SKM-1 treated with dmso at 0.1 percent for 144 hours (cell line): ENCODE data around the gene FADS2.

ENCODE experiments used
- DNase-seq: peaks from one replicate; lab custom pipeline; 2025; ENCODE audit not compliant: unreplicated experiment; lab: John Stamatoyannopoulos, UW

FADS2 gene

DNA sequence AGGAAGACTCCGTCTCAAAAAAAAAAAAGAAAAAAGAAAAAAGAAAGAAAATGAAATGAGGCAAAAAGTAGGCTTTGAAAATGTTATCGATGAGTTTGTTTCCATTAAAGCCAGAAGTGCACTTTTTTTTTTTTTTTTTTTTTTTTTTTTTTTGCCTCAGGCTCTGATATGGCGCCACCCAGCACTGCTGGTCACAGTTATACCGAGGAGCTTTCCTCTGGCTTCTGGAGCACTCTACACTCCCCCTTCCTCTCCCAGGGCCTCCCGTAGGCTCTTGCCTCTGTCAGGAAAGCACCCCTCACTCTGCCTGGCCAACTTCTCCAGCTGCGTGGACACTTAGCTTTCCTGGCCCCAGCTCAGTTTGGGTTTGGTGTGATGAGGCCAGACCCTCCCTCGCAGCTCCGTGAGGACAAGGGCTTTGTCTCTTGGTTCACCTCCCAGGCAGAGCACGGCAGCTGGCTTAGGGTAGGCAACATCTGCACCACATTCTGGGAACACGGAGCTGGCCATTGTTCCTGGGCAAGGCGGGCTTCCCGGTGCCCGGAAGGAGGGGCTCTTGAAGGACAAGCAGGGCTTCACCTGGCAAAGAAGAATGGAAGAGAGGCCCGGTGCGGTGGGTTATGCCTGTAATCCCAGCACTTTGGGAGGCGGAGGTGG is 16.9 kb downstream of the FADS2 start:
- no peak for DNase-seq

DNA sequence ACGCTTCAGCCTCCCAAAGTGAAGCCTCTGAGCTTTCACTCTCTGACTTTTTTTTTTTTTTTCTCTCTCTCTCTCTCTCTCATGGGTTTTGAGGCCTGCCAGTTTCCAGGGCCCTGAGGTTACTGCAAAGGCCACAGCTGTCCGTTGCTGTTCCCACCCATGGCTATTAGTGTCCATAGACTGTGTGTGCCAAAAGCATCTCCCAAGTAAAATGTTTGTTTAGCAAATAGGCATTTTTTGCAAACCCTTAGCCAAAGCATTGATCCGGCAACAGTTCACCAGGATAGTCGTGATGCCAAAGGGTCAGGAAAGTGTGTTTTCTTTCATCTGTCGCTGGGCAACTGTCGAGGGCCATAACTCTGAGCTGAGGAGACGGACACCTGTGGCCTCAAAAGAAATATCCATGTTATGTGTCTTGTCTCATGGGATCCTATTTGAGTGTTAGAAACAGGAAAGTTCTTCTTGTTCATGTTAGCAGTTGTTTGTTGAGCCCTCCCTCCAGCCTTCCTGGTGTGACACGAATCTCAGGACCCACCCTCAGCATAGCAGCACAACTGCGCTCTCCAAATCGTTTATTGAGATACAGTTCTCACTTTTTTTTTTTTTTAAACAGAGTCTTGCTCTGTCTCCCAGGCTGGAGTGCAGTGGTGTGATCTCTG is 18.4 kb downstream of the FADS2 start:
- DNase-seq = no peak

DNA sequence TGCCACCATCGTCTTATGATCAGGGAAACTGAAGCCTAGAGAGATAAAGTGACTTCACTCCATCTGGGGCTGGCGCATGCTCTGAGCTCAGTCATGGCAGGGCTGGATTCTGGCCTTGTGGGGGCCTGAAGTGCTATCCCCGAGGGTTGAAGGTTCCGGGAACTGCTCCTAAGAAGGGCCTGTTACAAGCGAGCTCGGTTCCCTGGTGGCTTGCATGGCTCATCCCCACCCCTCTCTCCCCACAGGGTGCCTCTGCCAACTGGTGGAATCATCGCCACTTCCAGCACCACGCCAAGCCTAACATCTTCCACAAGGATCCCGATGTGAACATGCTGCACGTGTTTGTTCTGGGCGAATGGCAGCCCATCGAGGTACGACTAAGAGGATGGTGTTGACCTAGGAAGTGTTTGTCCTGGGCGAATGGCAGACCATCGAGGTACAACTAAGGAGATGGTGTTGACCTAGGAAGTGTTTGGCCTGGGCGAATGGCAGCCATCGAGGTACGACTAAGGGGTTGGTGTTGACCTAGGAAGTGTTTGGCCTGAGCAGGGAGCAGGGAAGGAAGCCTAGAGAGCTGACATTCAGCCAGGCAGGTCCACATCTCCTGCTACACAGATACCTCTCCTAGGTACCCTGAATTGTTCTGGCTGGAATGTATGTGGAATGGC is 19.9 kb downstream of the FADS2 start:
- no peak for DNase-seq

DNA sequence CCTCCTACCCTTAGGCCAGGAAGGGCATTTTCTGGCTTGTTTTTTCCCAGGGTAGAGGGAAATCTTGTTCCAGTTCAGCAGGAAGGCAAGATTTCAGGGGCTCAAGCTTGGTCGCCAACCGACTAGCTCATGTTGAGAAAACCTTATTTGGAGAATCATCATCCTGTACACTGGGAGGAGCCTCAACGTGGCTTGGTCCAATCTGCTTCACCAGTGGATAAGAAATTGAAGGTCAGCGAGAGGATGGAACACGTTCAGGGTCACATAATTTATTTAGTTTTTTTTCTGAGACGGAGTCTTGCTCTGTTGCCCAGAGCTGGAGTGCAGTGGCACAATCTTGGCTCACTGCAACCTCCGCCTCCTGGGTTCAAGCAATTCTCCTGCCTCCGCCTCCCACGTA is 20.5 kb downstream of the FADS2 start:
- no peak for DNase-seq

DNA sequence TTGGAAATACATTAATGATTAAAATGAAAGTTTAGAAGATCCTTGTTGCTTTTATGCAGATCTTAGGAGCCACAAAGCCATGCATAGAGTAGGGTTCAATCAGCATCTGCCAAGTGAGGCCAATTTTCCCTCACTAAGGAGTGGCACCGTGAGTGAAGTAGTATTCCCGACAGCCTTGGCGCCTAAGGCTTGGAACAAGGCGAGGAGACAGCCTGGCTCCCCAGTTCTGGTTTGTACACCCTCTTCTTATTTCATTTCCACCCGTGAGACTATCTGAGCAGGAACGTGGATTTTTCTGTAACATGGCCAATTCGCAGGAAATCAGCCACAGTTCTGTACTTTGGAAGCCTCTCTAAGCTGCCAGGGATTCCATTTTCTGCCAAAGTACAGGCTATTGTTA is 22.6 kb downstream of the FADS2 start:
- DNase-seq = no peak

DNA sequence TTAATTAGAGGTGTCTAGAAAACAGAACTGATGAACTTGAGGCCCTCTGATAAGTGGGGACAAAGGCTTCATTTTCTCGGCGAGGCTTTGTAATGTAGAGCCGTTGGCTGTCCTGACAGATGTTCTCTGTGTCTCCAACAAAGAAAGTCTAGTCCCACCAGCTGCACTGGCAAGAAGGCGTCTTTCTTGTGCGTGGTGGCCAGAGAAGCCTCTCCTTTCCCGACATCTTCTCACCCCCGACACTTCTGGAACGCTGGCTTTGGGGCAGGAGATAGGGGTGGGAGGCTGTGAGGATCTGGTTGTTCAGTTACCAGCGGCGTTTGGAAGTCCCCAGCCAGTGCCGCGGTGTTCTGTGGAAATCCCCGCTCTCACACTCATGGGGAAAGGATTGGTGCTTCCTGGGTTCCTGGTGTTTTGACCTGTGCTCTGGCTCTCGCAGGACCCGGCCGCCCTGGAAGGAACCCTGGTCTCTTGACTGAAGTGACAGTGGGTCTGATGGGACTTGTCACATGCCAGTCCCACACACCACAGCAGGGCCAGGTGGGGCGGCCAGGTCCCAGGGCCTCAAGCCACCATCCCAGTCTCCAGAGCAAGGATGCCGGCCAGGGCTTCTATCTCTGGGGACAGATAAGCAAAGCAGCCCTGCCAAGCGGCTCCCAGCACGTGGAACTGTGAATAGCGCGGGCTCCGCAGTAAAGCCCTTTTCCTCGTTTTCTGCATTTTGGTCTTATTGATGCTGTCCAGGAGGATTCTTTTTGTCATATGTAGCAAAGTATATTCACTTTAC is 23.2 kb downstream of the FADS2 start:
- DNase-seq = no peak

DNA sequence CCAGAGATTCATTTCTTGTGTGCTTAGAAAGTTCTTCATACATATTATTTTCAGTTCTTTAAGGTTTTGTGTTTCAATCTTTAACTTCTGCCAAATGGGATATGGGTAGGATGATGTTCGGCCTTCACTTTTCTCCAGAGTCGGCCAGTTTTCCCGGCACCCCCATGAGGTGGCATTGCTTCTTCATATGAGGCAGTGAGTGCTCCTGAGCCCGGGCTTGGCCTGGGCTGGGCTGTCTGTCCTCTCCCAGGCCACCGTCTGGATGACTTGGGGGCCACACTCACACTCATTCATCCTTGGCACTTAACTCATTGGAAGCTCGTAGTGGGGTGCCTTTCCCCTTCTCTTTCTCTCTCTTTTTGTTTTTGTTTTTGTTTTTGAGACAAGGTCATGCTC is 23.8 kb downstream of the FADS2 start:
- no peak for DNase-seq

DNA sequence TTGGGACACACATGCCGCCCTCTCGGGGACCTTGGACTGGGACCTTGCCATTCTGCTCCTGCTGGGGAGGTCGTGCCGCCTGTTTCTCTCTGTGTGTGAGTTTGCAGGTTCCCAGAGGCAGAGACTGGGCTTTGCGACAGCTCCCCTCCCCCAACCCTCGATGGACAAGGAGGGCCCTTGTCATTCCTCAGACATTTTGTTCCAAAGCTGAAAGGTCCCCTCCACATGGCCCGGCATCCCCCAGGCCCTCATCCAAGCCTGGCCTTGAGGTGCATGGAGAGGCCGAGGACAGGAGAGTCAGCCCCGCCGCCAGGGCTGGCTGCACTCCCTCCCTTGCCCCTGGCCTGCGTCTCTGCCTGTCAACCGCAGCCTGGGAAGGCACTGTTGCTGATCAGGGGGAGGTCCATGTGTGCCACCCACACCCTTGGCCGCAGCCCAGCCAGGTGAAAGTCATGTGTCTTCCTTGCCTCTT is 25.6 kb downstream of the FADS2 start:
- DNase-seq = no peak

DNA sequence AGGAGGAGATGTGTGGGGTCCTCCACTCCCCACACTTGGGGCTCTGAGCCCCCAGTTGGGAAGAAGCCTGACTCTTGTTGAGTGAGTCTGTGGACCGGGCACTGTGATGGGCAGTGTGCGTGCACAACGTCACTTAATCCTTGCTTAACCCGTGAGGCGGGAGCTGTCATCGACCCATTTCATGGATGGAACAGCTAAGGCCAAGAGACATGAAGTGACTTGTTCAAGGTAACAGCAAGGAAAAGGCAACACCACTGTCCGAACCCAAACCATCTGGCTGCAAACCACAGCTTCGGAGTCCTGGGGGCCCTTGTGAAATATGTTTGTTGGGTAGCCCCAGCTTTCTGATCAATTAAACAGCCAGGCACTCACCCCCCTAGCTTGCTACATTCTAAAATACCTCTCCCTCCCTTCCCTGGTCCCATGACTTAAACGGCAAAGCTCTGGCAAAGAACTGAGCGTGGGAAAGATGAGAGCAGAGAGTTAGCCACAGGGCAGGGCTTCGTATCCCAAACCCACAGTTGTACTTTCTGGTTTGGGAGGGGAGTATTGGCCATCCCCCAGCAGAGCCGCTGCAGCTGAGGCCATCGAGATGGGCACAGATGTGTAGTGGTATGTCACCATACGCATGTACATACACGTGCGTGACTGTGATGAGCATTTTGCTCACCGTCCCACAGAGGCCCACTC is 26.3 kb downstream of the FADS2 start:
- no peak for DNase-seq

DNA sequence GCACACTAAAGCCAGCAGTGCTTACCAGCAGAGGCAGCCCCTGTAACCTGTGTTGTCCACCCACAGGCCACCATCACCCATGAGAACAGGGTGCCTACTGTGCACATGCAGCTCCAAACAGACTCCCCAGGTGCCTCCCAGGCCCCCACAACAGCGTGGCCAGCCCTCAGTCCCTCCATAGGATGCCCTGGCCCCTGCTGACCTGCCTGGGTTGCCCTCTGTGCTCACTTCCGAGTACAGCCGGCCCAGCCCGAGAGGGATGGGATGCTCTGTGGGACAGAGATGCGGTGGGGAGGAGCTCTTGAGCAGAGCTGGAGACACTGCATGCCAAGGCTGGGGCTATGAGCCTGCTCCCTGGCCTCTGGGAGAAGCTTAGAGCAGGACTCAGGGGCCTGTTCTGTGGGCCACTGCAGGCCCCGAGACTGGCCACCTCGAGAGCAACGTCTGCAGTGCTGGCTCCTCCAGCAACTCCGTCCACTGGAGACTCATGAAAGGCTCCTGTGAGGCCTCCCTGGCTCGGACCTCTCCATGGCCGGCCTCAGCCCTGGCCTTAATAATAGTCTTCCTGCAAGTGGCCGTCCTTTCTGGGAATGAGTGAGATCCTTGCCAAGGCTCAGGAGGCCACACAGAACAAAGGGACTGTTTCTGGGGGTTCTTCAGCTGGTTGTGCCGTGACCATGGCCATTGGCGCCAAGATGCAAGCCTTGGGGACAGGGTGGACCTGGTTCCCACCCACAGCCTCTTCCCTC is 27.0 kb downstream of the FADS2 start:
- no peak for DNase-seq

DNA sequence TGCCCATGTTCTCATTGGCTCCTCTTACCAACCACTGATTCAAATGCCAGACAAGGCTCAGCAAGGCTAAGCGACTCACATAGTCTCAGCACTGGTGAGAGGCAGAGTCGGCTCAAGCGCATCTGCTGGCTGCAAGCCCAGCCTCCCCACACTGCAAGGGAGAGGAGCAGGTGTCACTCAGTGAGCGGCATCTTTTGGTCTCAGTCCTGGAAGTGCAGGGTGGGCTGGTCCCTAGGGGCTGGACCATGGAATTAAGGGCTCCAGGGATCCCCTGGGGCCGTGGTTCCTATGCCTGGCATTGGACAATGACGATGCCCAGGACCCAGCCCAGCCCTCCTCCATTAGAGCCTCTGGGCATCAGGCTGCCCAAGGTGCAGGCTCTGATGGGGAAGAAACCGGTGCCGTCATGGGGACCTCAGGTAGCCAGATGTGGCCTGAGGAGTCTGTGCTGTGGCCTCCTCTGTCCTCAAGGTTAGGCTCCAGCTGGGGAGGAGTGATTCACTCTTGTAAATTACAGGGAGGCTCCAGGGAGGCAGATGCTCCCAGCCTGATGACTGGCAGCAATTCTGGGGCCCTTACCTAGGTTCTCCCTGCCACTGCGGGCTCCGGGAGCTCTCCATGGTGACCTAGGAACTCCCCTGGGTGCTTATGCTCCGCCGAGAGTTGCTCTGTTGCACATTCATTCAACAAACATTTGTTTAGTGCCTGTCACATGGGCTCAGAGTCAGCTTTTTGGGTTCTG is 28.0 kb downstream of the FADS2 start:
- DNase-seq = no peak

DNA sequence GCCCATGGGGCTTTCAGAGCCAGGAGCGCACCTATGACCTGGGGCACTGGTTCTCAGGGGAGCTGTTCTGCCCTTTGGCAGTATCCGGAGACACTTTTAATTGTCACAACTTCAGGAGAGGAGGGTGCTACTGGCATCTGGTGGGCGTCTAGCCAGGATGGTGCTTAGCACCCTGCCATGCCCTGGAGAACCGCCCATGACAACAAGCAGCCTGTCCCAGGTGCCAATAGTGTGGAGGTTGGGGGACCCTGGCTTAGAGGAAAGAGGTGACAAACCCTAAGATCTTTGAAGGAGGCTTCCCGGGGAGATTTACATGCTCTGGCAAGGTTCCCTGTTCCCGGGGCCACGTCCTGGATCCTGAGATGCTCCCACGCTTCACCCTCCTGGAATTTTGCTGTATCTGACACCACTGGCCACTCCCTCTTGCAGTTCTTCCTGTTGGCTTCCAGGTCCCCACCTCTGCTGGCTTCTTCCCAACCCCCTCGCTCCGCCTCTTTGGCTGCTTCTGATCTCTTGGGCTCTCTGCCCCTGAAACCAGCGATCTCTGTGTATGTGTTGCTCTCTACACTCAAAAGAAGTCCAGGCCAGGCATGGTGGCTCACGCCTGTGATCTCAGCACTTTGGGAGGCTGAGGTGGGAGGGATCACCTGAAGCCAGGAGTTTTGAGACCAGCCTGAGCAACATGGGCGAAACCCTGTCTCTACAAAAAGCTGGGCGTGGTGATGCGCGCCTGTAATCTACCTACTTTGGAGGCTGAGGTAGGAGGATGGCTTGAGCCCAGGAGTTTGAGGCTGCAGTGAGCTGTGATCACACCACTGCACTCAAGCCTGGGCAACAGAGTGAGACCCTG is 32.2 kb downstream of the FADS2 start:
- DNase-seq = no peak

DNA sequence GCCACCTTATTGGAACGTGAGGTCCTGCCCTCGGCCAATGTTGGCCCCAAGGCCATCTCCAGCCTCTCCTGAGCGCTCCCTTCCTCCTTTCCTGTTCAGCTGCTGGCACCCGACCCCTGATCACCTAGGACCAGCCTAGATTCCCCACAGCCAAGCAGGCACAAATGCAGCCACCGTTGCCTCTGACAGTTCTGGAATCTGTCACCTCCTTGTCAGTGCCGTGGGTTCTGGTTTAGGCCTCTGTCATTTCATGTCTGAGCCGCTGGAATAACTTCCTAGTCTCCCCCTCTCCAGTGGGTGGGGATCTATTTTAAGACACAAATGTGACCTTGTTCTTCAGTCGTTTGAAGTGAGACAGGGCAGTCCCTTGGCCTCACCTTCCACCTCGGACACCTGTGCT is 33.5 kb downstream of the FADS2 start:
- no peak for DNase-seq

DNA sequence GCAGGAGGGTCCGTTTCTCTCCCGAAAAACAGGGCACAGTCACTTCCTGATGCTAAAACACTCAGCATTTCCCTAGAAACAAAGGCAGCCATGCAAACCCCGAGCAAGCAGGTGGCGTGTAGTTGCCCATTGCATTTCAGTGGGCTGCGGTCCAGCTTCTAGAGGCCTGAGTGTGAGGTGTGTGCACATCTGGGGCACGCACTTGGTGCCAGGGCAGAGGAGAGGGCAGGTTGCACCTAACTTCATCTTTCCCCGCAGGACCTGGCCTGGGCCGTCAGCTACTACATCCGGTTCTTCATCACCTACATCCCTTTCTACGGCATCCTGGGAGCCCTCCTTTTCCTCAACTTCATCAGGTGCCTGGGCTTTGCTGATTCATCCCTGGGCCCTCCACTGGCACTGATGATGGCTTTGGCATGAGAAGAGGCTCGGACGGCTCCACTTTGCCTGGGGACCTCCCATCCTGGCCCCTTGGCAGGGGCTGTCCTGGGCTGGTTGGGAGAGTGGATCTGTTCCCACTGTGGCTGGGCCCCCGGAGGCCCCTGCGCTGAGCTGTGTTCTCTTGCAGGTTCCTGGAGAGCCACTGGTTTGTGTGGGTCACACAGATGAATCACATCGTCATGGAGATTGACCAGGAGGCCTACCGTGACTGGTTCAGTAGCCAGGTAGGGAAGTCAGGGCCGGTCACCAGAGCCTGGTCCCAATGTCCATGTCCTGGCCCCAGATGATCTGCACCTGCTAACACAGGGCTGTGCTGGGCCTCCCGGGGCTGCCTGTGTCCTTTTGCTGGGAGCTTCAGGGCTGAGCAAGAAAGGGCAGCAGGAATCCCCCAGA is 34.8 kb downstream of the FADS2 start:
- DNase-seq = no peak

DNA sequence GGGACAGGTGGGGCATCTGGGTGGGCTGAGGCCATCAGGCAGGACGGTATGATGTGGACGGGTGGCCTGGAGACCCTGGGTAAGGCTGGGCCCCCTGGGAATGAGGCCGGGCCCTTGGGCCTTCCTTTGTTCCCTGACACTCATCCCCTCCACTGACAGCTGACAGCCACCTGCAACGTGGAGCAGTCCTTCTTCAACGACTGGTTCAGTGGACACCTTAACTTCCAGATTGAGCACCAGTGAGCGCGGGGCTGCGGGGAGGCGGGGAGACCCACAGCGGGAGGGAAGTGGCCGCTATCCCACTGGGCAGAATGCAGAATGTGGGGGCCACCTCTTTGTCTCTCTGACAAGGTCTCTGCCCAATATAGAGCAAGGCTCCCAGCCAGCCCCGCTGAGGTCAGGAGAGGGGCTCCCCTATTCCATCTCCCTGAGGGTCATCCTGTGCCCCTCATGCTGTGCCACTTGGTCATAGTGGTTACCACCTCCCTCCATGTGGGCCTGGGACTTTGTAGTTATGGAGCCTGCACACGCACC is 35.5 kb downstream of the FADS2 start:
- no peak for DNase-seq

DNA sequence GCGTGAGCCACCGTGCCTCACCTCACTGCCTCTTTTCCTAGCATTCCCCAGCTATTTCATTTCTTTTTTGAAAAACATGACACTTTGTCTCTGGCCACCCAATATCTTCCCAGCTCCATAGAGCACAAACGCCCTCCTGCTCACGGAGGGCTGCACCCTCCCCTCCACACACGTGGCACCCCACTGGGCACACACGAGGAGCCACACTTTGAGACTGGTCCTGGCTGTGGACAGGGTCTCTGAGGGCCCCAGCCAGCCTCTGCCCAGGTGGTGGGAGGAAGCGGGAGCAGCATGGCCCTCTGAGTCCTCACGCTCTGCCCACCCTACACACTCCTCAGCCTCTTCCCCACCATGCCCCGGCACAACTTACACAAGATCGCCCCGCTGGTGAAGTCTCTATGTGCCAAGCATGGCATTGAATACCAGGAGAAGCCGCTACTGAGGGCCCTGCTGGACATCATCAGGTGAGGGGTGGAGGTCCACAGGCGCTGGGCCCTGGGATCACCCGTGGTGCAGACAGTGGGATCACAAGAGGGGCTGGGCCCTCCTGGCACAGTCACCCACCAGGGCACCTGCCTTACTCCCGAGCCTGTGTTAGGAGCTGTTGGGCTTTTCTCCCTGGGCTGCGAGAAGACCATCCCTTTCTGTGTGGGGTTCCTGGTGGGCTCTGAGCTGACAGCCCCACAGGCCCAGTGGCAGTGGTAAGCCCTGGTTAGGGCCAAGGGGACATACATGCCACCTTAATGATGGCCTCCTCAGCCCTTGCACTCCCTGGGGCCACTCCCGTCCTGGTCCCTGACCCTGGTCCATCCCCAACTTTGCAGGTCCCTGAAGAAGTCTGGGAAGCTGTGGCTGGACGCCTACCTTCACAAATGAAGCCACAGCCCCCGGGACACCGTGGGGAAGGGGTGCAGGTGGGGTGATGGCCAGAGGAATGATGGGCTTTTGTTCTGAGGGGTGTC is 37.0 kb downstream of the FADS2 start:
- DNase-seq = no peak
